GM21825 (cell line): Measurements from ENCODE around the gene OSBPL3.
A peak's percentile ranks its signal among the peaks of the same experiment; 100 is the strongest.

ENCODE experiments used
- ATAC-seq: cut with Tn5 transposase; IDR thresholded peaks from one replicate; pipeline ENCODE4 v1.9.1; 2021; ENCODE audit warnings: mild to moderate bottlenecking, moderate library complexity; ENCODE audit not compliant: unreplicated experiment

The OSBPL3 gene

GRCh38 chr7:24903559-24903958 lies 76.4 kb downstream of the OSBPL3 start:
- no peak for ATAC-seq

- ATAC-seq = no peak
Observed at GRCh38 chr7:24902931-24903330, 77.0 kb downstream of the OSBPL3 start.

GRCh38 chr7:24902276-24902675 lies 77.7 kb downstream of the OSBPL3 start:
- no peak for ATAC-seq

DNA sequence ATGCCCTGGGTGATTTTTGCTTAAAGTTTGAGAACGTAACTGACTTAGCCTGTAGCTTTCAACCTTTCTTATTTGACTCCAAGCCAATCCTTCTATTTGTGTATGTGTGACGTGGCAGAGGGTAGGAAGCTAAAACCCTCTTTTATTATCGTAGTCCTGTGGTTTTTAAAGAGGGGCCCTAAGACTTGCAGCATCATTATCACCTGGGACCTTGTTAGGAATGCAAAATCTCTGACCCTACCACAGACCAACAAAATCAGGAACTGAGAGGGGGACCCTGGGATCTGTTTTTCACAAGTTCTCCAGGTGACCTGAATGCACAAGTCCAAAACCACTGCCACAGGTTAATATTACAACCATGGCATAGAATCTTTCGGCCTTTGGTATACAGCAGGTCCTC lies 80.1 kb downstream of the OSBPL3 start:
- ATAC-seq = peak; percentile 51

- ATAC-seq = no peak
Observed at GRCh38 chr7:24899161-24899560, 80.8 kb downstream of the OSBPL3 start.

DNA sequence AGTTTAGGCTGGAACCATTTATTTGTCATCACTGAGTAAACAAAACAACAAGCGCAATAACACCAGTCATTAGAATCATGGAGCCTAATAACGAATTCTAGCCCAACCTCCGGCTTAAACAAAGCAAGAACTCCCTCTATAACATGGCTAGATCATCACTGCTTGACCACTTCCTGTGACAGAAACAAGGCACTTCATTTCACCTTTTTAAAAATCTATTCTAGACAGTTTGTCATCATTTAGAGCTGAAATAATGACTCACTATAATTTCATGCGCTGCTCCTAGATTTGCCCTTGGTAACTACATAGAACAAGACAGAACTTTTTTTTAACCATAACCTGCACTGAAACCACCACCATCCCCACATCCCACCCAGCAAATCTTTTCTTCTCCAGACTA lies 81.3 kb downstream of the OSBPL3 start:
- ATAC-seq = no peak

DNA sequence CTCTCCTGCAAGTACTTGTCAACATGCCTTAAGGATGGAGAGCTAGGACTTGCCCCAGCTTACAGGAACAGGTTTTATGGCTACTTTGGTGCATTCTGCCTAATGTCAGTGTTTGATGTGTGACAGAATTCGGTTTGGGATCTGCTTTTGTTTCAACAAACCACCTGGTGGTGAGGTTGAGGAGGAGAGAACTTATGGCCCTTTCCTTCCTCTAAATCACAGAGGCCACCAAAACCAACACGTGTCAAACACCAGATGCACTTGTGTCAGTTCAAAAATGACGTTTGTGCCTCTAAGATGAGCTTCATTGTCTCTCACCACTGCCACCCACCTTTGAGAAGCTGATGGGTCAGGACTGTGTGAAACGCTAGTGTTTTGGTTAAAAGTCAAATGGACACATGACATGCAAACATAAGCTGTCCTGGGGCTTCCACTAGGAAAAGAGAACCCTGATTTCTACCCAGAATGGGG lies 83.9 kb downstream of the OSBPL3 start:
- peak; percentile 55 for ATAC-seq

DNA sequence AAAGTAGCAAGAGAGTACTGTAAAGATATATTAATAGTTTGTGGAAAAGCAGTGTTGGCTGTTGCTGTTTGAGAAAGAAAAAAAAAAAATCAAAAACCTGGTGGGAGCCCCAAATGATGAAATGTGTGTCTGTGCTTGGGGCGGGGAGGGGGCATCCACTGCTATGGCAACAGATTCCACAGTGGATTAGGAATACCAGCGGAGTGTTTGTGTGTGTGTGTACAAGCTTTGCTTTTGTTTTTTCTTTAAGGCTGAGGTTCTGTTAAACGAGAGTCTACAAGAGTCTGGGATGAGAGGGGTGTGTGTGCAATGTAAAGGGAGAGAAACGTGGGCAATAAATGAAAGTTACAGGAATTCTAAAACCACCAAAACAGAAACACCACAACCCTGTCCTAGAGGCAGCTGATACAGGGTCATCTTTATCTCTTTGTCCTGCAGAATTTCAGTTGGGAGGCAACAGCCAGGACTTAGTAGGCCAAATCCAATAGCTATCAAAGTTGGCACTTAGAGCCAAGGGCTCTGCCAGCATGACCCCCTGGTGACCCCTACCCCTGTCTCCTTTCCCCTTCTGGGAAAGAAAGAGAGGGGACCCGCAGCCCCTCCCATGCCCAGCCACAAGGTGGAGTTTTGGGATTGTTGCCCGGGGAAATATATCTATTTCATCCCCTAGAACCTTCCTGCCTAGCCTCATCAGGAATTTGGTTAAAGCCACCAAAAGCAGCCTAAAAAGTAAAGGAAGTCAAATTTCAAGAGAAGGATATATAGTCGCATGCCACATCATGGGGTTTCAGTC lies 85.4 kb downstream of the OSBPL3 start:
- ATAC-seq = no peak

- no peak for ATAC-seq
Observed at GRCh38 chr7:24891311-24891735, 88.7 kb downstream of the OSBPL3 start.

DNA sequence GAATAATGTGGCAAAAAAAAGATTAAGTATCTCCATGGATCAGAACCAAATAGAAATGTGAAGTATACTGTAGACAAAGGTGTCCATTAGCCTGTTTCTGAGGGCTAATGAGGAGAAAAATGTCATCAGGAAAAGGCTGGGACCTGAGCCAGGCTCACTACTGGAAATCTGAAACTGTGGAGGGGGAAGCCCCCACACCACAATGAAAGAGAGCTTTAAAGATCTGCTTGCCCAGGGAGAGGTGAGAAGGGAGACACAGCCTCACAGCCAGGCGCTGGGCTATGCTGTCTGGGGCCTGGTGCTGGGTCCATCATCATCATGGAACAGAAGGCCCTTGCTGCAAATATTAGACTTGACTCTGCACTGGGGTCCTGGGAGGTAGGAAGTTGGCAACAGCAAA lies 90.4 kb downstream of the OSBPL3 start:
- no peak for ATAC-seq

- ATAC-seq = no peak
Observed at GRCh38 chr7:24888653-24889052, 91.3 kb downstream of the OSBPL3 start.

DNA sequence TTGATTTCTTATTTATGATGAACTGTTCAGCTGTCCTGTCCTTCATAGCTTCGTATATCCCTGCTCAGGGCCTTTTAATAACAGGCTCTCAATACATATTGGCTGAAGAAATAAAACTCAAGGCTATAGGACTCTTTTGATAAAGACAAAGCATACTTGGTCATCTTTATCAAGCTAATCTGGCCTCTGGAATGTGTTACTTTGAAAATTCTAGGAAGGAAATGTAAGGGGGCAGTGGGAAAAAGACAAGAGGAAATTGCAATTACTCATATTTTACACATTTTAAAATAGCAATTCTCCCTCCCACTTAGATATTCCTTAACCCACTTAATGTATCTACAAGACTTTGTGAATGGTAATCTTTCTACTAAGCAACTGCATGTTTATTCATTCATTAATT lies 94.3 kb downstream of the OSBPL3 start:
- ATAC-seq = no peak

DNA sequence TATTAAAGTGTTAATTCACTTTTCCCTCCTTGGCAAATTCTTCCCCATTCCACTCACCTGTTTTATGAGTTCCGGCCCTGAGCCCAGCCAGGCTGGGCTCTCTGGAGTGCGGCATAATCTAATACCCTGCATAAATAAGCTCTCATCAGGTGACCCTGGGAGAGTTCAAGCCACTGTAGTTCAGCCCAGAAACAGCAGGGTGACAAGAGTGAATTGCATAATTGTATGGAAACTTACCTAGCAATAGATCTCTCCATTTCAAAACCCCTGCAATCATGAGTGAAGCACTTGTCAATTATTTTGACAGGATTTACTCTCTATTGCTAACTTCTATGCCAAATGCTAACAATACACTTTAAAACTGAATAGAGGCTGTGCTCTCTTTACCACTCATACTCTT lies 94.7 kb downstream of the OSBPL3 start:
- no peak for ATAC-seq

DNA sequence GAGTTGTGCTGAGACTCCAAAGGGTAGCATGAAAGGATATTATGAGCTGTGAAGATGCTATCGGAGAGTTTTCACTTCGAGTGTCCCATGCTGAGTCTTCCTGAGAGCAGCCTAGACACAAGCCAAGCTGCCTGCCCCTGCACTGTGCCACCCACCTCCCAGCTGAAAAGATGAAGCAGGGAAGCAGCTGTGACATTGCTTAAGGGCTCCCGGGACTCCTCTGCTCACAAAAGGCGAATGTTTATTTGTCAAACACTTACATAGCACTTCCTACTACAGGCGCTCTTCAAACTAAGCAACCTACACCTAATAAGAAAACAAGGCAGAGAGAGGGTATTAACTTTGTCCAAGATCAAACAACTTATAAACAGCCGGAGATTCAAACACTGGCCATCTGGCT lies 95.6 kb downstream of the OSBPL3 start:
- ATAC-seq = no peak

DNA sequence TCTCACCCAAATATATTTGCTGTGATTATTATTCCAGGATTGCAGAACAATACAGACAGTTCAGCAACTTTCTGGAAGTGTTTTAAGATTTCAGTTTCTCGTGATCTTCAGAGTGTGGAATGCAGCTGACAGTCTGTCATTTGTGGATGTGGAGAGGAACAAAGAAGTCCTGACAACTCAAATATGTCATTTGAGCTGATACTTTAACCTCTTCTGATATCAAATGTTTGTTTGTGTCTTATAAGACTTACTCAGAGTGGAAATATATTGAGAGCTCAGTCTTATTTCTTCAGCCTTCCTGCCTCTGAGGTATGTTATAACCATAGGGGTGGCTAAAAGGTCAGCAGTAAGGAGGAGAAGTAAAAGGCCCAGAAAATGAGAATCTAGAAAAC lies 96.4 kb downstream of the OSBPL3 start:
- ATAC-seq = no peak

DNA sequence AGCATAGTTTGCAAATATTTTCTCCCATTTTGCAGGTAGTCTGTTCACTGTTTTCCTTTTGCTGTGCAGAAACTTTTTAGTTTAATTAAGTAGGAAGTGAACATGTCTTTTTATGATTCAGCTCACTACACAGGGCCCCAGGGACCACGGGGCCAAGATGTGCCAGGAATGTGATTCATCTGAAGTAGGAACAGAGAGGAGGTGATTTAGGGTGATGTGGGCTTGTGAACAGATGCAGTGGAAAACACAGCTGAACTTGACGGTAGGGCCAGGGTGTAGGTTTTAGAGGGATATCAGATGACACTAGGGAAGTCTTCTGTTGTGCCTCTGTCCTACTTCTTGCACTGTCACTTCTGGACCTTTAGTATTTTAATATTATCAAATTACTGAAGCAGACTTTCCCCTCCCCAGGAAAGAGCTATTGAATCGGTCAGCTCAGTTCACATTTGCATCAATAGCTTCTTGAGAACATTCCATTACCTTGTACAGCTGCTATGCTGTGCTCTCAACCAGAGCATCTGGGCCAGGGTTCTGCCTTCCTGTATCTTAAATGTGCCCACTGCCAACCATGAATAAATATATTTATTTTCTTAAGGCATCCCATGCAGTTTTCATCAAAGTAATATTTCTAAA lies 96.9 kb downstream of the OSBPL3 start:
- ATAC-seq = no peak

DNA sequence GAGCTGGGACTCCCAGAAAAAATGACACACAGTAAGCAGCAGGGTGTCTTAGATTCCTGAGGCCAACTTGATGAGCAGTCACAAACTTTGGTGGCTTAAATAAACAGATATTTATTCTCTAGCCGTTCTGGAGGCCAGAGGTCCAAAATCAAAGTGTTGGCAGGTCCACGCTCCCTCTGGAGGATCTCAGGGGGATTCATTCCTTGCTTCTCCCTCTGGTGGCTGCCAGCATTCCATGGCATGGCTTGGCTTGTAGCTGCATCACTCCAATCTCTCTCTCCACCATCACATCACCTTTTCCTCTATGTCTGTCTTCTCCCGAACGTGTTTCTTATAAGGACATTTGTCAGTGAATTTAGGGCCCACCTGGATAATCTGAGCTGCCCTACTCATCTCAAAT lies 98.4 kb downstream of the OSBPL3 start:
- no peak for ATAC-seq

- no peak for ATAC-seq
Observed at GRCh38 chr7:24880886-24881285, 99.1 kb downstream of the OSBPL3 start.

DNA sequence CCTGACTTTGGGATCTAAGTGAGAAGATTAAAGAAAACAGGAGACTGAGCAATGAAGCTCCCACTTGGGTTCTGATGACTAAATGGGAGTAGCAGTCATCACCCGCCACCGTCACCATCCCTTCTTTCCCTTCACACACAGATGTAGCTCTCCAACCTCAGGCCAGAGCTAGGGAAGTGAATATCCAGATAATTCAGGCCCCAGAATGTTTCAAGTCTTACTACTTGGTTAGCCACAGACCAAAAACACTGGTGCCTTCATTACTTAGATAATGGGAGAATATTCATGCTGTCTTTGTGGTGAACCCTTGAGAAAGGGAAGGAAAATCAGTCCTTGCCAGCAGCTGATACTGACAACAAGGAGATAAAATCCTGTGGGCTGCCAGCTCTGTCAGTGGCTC lies 100.7 kb downstream of the OSBPL3 start:
- ATAC-seq = no peak

DNA sequence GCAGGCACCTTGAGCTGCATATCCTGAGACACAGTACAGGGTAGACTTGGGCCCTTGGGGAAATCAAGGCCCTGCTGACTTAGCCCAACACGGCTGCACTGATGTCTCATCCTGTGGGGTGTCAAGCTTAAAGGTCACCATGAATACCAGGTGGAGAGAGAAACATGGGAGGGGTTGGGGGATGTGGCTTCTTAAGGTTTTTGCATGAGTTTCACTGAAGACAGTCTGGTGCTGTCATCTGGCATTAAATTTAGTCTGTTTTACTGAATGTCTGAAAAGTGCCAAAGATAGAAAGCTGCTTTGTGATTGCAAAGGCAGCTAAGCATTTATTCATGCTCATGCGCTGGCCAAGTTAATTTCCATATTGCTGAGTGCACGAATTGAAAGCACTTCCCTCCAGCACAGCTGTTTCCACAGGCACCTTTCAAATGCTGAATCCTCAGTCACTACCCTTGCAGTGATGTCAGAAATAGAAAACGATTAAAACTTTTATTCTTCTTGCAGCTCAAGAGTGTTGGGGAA lies 102.1 kb downstream of the OSBPL3 start:
- peak; percentile 95 for ATAC-seq

DNA sequence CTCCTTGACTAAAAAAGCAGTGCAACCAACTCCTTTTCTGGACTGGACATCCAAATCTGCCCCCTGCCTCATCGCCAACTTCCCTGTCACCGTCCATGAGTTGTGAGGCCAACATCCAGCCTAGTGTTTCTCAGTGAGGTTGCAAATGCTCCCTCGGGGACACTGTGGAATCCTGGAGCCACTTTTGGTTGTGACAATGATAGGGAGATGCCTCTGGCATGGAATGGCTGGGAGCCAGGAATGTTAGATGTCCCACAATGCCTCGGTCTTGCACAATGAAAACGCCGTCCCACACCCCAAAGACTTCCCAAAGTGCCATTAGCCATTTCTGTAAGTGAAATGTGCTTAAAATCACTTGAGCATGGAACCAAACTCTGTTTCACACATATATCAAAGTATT lies 105.2 kb downstream of the OSBPL3 start:
- ATAC-seq = no peak

DNA sequence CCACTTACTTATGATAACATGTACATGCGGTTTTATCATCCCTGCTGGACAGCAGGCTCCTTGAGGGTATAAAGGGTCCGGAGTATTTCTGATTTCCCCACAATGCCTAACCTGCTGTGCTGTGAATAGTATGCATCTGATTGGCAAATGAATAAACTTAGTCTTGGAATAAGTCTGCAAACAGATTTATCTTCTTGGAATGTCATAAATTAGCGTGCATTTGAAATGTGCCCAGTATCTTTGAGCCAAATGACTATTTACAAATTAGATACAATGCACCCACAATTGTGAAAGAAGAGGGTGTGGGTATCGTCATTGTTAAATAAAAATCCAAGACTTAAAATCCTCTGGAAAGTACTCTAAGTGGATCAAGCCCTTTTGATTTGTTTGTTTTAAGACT lies 106.0 kb downstream of the OSBPL3 start:
- ATAC-seq = no peak
